Subcutaneous adipose tissue (tissue), 4 donors: Measurements from ENCODE around the gene RALBP1. TPM values are rescaled to one million over a fixed set of nuclear protein-coding genes. Genes with fewer than 3 reads are reported as not detected.

Source experiments
- total RNA-seq, 4 donors: library from RNA; depleted of rRNA; stranded (reverse); fragments of >200 nt; gene quantifications; one replicate each; pipeline ENCODE4 v1.1.0, GENCODE V29; 2016
- TF ChIP-seq, protein P1 (sequence below): fragments of 450-650 bp; IDR thresholded peaks from one replicate; pipeline ENCODE4 v1.5.1; 2016; ENCODE audit warnings: low read depth, mild to moderate bottlenecking, control low read depth, antibody characterized with exemption, moderate library complexity

The RALBP1 gene
- total RNA-seq, 4 donors from 2014 or later = 66.4 to 88.3 (median 76.5) TPM

DNA sequence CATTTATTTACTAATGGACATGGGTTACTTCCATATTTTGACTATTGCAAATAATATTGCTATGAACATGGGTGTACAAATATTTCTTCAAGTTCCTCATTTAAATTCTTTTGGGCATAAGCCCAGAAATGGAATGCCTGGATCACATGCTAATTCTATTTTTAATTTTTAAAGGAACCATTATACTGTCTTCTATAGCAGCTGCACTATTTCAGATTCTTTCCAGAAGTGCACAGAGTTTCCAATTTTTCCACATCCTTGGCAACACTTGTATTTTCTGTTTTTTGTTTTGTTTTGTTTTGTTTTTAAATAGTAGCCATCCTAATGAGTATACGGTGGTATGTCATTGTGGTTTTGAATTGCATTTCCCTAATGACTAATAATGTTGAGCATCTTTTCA is 8.5 kb upstream of the RALBP1 start:
- TF ChIP-seq, protein P1, sequence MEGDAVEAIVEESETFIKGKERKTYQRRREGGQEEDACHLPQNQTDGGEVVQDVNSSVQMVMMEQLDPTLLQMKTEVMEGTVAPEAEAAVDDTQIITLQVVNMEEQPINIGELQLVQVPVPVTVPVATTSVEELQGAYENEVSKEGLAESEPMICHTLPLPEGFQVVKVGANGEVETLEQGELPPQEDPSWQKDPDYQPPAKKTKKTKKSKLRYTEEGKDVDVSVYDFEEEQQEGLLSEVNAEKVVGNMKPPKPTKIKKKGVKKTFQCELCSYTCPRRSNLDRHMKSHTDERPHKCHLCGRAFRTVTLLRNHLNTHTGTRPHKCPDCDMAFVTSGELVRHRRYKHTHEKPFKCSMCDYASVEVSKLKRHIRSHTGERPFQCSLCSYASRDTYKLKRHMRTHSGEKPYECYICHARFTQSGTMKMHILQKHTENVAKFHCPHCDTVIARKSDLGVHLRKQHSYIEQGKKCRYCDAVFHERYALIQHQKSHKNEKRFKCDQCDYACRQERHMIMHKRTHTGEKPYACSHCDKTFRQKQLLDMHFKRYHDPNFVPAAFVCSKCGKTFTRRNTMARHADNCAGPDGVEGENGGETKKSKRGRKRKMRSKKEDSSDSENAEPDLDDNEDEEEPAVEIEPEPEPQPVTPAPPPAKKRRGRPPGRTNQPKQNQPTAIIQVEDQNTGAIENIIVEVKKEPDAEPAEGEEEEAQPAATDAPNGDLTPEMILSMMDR = no peak

DNA sequence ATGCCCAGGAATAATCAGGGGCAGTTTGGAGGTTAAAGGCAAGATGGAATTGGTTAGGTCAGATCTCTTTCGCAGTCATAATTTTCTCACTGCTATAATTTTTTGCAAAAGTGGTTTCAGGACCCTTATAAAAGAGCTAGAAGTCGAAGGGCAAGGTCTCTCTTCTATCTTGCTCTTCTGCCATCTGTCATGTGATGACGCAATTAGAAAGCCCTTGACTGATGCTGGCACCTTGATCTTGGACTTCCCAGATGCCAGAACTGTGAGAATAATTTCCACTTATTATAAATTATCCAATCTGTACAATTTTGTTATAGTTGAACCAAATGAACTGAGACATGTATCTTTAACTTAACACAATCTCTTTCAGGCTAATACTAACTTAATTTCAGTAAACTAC is 6.3 kb upstream of the RALBP1 start:
- TF ChIP-seq, protein P1 = no peak

DNA sequence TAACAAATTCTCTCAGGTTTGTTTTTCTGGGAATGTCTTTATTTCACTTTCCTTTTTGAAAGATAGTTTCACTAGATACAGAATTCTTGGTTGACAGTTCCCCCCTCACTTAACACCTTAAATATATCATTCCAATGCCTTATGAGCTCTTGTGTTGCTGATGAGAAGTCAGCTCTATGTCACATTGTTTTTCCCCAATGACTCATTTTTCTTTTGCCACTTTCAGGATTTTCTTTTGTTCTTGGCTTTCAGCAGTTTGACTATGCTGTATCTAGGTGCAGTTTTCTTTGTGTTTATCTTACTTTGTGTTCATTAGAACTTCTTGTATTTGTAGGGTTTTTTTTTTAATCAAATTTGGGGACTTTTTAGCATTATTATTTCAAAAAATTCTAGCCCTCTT is 5.6 kb upstream of the RALBP1 start:
- TF ChIP-seq, protein P1 = no peak

DNA sequence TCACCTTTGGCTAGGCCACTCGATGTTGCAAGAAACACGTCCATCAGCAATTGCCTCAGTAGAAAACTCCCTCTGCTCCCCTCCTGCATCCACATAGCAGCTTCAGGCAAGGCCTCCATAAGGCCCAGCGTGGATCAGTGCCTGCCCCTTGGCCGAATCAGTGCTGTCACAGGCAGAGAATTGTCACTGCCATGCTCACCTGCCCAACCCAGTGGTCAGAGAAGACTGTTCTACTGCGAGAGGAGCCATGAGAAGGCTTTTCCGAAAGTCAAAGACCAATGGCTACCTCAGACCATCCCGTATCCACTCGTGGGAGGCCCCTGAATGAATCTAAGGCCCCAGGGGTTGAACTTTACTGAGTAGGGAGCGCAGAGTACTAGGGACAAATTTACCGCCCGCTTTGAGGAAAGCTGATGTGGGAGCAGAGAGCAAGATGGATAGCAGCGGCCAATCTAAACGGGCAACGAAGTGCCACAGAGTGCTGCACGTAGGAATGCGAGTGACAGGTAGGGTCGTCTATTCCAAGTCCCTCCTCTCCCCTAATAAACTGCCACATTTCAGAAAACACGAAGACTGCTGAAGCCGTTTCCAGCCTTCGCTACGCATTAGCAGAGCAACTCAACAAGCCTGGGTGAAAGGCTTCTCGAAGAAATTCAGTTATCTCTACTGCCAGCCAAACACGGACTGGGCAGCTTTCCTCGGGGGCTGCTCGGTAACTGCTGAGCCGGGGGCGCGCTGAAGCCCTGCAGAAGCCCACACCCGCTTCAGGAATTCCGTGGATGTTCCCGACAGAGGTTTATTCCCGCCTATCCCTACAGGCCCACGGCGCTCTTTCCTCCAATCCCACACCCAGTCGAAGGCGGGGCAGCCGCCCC is 968 bp upstream of the RALBP1 start:
- TF ChIP-seq, protein P1 = no peak

DNA sequence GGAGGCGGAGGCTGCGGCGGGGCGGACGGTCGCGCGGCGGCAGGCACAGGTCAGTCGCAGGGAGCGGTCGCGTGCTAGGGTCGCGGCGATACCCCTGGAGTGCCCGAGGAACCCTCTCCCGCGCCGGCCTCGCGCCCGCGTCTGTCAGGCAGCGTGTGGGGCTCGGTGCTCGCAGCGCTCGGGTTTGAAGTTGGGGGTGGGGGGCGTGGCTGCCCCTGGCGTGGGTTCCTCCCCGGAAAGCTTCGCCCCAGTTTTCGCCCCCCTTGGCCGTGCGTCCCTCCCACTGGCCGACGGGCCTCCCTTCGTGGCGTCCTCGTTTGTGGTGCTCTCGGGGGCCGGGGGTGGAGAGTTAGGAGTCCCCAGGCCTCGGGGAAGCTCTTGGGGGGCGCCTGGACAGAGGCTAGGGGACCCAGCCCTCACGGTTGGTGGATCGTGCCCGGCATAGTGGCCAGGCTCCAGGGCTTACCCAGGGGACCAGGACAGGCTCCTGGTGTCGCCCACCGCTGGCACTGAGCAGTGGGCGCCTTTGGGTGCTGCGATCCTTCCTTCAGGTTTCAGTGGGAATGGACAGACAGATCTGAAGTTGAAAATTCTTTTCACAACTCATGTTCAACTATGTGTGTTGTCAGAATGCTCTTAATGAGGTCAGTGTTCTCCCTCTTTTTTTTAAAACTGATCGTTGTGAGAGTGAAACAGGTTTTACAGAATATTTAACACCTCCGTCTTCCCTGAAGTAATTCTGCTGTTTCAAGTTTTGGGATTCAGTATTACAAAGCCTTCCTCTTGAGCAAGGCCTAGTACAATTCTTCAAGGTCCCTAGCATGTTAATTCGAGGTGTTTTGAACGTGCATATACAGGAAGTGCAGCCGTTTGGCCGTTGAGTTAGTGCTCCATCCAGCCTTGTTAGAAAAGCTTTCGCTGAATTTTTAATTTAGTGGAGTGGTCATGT is 604 bp downstream of the RALBP1 start:
- TF ChIP-seq, protein P1 = no peak

DNA sequence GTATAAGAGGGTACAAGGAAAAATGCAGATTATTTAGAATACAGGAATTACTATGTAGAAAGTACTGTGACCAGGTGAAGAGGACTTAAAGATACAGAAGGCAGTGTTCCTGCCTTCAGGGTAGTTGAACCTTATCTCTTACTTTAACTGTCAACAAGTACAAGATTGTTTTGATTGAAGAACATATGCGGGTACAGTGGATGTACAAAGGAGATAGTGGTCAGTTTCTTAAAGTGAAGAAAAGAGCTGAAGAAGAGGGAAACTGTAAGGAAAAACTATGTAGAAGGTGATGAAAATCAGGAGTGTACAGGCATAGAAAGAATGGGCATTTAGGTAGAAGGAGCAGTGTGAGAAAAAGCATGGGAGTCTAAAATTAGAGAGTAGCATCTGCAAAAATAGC is 2.2 kb downstream of the RALBP1 start:
- TF ChIP-seq, protein P1 = no peak

DNA sequence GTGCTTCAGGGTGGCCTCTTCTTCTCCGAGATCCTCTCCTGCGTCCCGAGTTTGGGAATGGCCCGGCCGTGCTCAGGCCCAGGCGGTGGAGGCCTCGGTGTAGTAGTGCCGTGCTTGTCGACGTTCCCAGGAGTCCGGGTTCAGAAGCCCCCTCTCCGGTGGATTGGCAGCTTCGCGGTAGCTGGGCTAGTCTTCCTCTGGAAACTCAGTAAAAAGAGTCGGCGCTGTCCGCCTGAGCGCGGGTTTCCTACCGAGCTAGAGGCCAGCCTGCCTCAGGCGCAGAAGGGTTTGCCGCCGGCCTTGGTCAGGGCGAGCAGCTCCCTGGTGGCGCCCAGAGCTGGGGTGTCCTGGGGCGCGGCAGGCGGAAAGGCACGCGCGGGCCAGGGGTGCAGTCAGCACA is 3.2 kb downstream of the RALBP1 start:
- TF ChIP-seq, protein P1 = no peak
